ENCODE measurements around the gene RASD2. TPM values are rescaled to one million over a fixed set of nuclear protein-coding genes. Genes with fewer than 3 reads are reported as not detected.

Gene RASD2
- polyA plus RNA-seq, 1 donor: 4.7 TPM

DNA sequence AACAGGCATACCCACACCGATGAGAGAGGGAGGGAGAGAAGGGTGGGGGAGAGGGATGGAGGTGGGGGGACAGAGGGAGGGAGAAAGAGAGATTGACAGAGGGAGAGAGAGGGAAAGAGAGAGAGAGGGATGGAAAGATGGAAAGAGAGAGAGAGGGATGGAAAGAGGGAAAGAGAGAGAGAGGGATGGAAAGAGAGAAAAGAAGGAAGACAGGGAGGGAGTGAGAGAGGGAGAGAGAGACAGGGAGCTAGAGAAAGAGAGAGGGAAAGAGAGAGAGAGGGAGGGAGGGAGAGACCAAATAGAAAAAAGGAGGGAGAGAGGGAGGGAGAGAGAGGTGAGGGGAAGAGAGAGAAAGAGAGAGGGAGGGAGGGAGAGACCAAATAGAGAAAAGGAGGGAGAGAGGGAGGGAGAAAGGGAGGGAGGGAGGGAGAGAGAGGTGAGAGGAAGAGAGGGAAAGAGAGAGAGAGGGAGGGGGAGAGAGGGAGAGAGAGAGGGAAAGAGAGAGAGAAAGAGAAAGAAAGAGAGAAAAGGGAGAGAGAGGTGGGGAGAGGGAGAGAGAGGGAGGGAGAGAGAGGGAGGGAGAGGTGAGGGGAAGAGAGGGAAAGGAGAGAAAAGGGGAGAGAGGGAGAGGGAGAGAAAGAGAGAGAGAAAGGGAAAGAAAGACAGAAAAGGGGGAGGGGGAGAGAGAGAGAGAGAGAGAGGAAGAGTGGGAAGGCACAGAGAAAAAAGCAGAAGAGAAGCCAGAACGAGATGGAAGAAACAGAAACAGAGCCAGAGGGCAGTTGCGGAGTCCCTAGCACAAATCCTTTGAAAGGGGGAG lies 52.6 kb downstream of the RASD2 start:
- Histone ChIP-seq H3K27ac (ENCODE audit: low read length) (no peak overlapping the region), H3K27me3 (ENCODE audit: control insufficient read depth, insufficient read depth, low read length) (no peaks in the 10 kb centered on the region), H3K9me3 (ENCODE audit: control insufficient read depth, low read depth, low read length) (peaks cover 2% of the 10 kb centered on the region), H3K36me3 (ENCODE audit: control insufficient read depth, insufficient read depth, low read length) (no peaks in the 10 kb centered on the region), H3K4me1 (ENCODE audit: control insufficient read depth, insufficient read depth, low read length) (no peaks in the 10 kb centered on the region), H3K4me3 (ENCODE audit: low read length) (no peak overlapping the region)
- WGBS (ENCODE audit: insufficient coverage, low lambda C conversion rate): no CpG with 5 or more reads among the region's 3 CpGs
- no peak for DNase-seq

- H3K4me1 ChIP-seq (ENCODE audit: control insufficient read depth, insufficient read depth, low read length): no peaks in the 10 kb centered on the region
- no peak overlapping the region for H3K4me3 ChIP-seq (ENCODE audit: low read length)
- no CpG with 5 or more reads among the region's 14 CpGs for WGBS (ENCODE audit: insufficient coverage, low lambda C conversion rate)
- H3K36me3 ChIP-seq (ENCODE audit: control insufficient read depth, insufficient read depth, low read length): no peaks in the 10 kb centered on the region
- no peak for DNase-seq
- no peaks in the 10 kb centered on the region for H3K27me3 ChIP-seq (ENCODE audit: control insufficient read depth, insufficient read depth, low read length)
- H3K9me3 ChIP-seq (ENCODE audit: control insufficient read depth, low read depth, low read length): peaks cover 2% of the 10 kb centered on the region
- no peak overlapping the region for H3K27ac ChIP-seq (ENCODE audit: low read length)
Measured at GRCh38 chr22:35593891-35594470, 53.4 kb downstream of the RASD2 start.

DNA sequence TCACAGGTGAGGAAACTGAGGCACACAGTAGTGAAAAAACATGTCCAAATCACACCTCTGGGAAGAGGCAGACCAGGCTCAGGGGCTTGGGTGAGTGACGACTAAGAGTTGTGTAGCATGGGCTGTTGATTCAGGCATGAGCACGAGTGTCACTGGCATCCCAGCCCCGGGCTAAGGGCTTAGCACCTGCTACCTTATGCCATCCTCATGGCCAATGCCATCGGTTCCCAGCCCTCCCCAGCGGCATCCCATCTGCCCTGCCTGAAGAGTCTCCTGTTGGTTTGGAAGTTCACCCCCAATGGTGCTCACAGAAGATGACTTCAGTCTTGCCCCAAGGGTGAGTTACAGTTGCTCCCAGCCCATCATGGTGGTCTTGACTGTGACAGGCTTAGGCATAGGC lies 54.1 kb downstream of the RASD2 start:
- no peak for DNase-seq
- WGBS (ENCODE audit: insufficient coverage, low lambda C conversion rate): no CpG with 5 or more reads among the region's 5 CpGs
- Histone ChIP-seq H3K27me3 (ENCODE audit: control insufficient read depth, insufficient read depth, low read length) (no peaks in the 10 kb centered on the region), H3K36me3 (ENCODE audit: control insufficient read depth, insufficient read depth, low read length) (no peaks in the 10 kb centered on the region), H3K4me1 (ENCODE audit: control insufficient read depth, insufficient read depth, low read length) (no peaks in the 10 kb centered on the region), H3K9me3 (ENCODE audit: control insufficient read depth, low read depth, low read length) (peaks cover 2% of the 10 kb centered on the region), H3K27ac (ENCODE audit: low read length) (no peak overlapping the region), H3K4me3 (ENCODE audit: low read length) (no peak overlapping the region)

DNA sequence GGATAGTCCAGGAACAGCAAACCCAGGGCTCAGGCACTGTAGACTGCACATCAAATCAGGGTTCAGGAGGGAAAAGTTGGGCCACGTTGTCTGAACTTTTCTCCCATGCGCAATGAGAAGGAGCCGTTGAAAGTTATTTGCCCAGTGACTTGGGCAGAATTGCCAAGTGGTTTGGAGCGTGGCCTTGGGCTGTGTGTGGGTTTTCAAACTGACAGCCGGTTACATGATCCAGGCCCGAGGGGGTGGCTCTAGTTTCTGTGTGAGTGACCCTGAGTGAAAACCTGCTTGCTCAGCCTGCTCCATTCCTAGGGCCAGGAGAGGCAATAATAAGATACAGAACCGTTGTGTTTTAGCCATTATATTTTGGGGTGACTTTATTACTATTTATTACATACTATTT lies 56.2 kb downstream of the RASD2 start:
- H3K4me3 ChIP-seq (ENCODE audit: low read length): no peak overlapping the region
- H3K4me1 ChIP-seq (ENCODE audit: control insufficient read depth, insufficient read depth, low read length): no peaks in the 10 kb centered on the region
- no peak for DNase-seq
- H3K36me3 ChIP-seq (ENCODE audit: control insufficient read depth, insufficient read depth, low read length): no peaks in the 10 kb centered on the region
- no peak overlapping the region for H3K27ac ChIP-seq (ENCODE audit: low read length)
- peaks cover 9% of the 10 kb centered on the region for H3K9me3 ChIP-seq (ENCODE audit: control insufficient read depth, low read depth, low read length)
- no peaks in the 10 kb centered on the region for H3K27me3 ChIP-seq (ENCODE audit: control insufficient read depth, insufficient read depth, low read length)
- no CpG with 5 or more reads among the region's 7 CpGs for WGBS (ENCODE audit: insufficient coverage, low lambda C conversion rate)

GRCh38 chr22:35597692-35598395 lies 57.2 kb downstream of the RASD2 start:
- Histone ChIP-seq H3K4me1 (ENCODE audit: control insufficient read depth, insufficient read depth, low read length) (no peaks in the 10 kb centered on the region), H3K4me3 (ENCODE audit: low read length) (no peak overlapping the region), H3K27me3 (ENCODE audit: control insufficient read depth, insufficient read depth, low read length) (no peaks in the 10 kb centered on the region), H3K36me3 (ENCODE audit: control insufficient read depth, insufficient read depth, low read length) (no peaks in the 10 kb centered on the region), H3K9me3 (ENCODE audit: control insufficient read depth, low read depth, low read length) (peaks cover 9% of the 10 kb centered on the region), H3K27ac (ENCODE audit: low read length) (no peak overlapping the region)
- DNase-seq: no peak
- WGBS (ENCODE audit: insufficient coverage, low lambda C conversion rate): no CpG with 5 or more reads among the region's 16 CpGs

DNA sequence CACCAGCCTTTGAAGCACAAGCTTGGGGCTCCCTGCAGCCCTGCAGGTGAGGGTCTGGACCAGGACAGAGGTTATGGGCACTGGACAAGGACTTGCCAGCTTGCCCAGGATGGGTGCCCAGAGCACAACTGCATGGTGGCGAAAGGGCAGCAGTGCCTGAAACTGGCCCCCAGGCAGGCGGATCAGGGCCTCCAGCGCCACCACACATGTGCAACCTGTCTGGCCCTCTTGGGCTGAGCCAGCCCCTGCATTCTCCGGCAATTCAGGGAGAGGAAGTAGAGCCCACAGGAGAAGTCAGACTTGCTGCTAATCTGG lies 57.7 kb downstream of the RASD2 start:
- Histone ChIP-seq H3K36me3 (ENCODE audit: control insufficient read depth, insufficient read depth, low read length) (no peaks in the 10 kb centered on the region), H3K9me3 (ENCODE audit: control insufficient read depth, low read depth, low read length) (peaks cover 9% of the 10 kb centered on the region), H3K27ac (ENCODE audit: low read length) (no peak overlapping the region), H3K27me3 (ENCODE audit: control insufficient read depth, insufficient read depth, low read length) (no peaks in the 10 kb centered on the region), H3K4me3 (ENCODE audit: low read length) (no peak overlapping the region), H3K4me1 (ENCODE audit: control insufficient read depth, insufficient read depth, low read length) (no peaks in the 10 kb centered on the region)
- no CpG with 5 or more reads among the region's 4 CpGs for WGBS (ENCODE audit: insufficient coverage, low lambda C conversion rate)
- no peak for DNase-seq

- Histone ChIP-seq H3K27ac (ENCODE audit: low read length) (no peak overlapping the region), H3K4me1 (ENCODE audit: control insufficient read depth, insufficient read depth, low read length) (no peaks in the 10 kb centered on the region), H3K36me3 (ENCODE audit: control insufficient read depth, insufficient read depth, low read length) (no peaks in the 10 kb centered on the region), H3K4me3 (ENCODE audit: low read length) (no peak overlapping the region), H3K27me3 (ENCODE audit: control insufficient read depth, insufficient read depth, low read length) (no peaks in the 10 kb centered on the region), H3K9me3 (ENCODE audit: control insufficient read depth, low read depth, low read length) (peaks cover 6% of the 10 kb centered on the region)
- no CpG with 5 or more reads among the region's 4 CpGs for WGBS (ENCODE audit: insufficient coverage, low lambda C conversion rate)
- DNase-seq: no peak
Measured at GRCh38 chr22:35599364-35599763, 58.7 kb downstream of the RASD2 start.

DNA sequence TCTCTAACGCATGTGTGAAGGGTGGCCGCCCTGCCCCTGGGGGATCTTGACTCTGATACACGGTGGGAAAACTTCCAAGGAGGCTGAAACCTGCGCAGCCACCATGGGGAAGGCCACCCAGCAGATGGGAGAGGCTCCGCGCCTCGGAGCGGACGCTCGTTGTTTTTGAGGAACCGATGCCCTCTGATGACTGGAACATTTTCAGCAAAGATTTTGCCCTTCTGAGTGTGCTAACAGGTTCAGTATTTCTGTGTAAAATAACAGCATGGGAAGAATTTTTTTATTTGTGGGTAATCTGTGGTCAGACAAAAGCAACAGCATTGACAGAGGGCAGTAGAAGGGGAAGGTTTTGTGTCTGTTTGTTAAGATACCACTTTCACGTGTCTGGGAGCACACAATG lies 59.8 kb downstream of the RASD2 start:
- Histone ChIP-seq H3K4me3 (ENCODE audit: low read length) (no peak overlapping the region), H3K27me3 (ENCODE audit: control insufficient read depth, insufficient read depth, low read length) (no peaks in the 10 kb centered on the region), H3K4me1 (ENCODE audit: control insufficient read depth, insufficient read depth, low read length) (no peaks in the 10 kb centered on the region), H3K36me3 (ENCODE audit: control insufficient read depth, insufficient read depth, low read length) (no peaks in the 10 kb centered on the region), H3K27ac (ENCODE audit: low read length) (no peak overlapping the region), H3K9me3 (ENCODE audit: control insufficient read depth, low read depth, low read length) (peaks cover 6% of the 10 kb centered on the region)
- DNase-seq: no peak
- no CpG with 5 or more reads among the region's 12 CpGs for WGBS (ENCODE audit: insufficient coverage, low lambda C conversion rate)

GRCh38 chr22:35601013-35601580 lies 60.5 kb downstream of the RASD2 start:
- no peaks in the 10 kb centered on the region for H3K4me1 ChIP-seq (ENCODE audit: control insufficient read depth, insufficient read depth, low read length)
- H3K27ac ChIP-seq (ENCODE audit: low read length): no peak overlapping the region
- no CpG with 5 or more reads among the region's 5 CpGs for WGBS (ENCODE audit: insufficient coverage, low lambda C conversion rate)
- H3K4me3 ChIP-seq (ENCODE audit: low read length): no peak overlapping the region
- no peaks in the 10 kb centered on the region for H3K27me3 ChIP-seq (ENCODE audit: control insufficient read depth, insufficient read depth, low read length)
- peaks cover 6% of the 10 kb centered on the region for H3K9me3 ChIP-seq (ENCODE audit: control insufficient read depth, low read depth, low read length)
- no peaks in the 10 kb centered on the region for H3K36me3 ChIP-seq (ENCODE audit: control insufficient read depth, insufficient read depth, low read length)
- no peak for DNase-seq

GRCh38 chr22:35601743-35602615 lies 61.3 kb downstream of the RASD2 start:
- no peaks in the 10 kb centered on the region for H3K27me3 ChIP-seq (ENCODE audit: control insufficient read depth, insufficient read depth, low read length)
- no CpG with 5 or more reads among the region's 9 CpGs for WGBS (ENCODE audit: insufficient coverage, low lambda C conversion rate)
- no peak overlapping the region for H3K4me3 ChIP-seq (ENCODE audit: low read length)
- H3K9me3 ChIP-seq (ENCODE audit: control insufficient read depth, low read depth, low read length): peaks cover 6% of the 10 kb centered on the region
- no peak for DNase-seq
- no peaks in the 10 kb centered on the region for H3K4me1 ChIP-seq (ENCODE audit: control insufficient read depth, insufficient read depth, low read length)
- no peaks in the 10 kb centered on the region for H3K36me3 ChIP-seq (ENCODE audit: control insufficient read depth, insufficient read depth, low read length)
- no peak overlapping the region for H3K27ac ChIP-seq (ENCODE audit: low read length)

All from large intestine (tissue), 3 donors.